ENCODE results near the gene ZNF19.

ZNF19 gene

DNA sequence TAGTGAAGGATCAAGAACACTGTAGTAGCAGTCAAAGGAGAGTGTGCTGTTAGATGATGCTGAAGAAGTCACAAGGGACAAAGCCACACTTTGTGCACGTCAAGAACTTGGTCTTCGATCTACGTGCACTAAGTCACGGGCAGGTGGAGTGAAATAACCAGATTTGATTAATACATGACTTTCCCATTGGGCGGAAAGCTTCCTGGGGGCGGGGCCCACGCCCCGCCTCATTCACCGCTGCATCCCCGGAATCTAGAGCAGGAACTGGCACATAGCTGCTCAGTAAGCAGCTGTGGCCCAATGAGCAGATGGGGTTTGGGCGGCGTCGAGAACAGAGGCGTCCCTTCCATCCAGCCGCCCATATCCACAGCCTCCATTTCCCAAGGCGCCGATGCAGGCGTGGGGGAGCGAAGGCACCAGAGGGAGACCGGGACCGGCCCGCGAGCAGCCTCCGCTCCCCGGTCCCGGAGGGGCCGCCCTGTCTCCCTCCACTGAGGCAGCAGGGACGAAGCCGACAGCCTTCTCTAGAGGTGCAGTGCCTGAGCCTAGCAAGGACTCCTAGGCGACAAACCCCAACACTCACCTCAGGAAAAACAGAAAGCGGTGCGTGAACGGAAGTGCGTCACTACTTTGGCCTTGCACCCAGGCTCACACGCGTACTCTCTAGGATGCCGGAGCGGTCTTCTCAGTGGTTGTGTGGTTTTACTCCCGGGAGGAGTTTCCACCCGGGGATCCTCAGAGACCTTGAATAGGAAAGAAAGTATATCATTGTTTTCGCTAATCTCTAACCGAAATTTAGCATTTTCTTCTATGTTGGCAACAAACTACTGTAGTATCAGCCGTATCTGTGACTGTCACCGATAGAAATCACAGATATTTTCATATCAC, 4.9 kb downstream of the ZNF19 start:
- no peak for DNase-seq

DNA sequence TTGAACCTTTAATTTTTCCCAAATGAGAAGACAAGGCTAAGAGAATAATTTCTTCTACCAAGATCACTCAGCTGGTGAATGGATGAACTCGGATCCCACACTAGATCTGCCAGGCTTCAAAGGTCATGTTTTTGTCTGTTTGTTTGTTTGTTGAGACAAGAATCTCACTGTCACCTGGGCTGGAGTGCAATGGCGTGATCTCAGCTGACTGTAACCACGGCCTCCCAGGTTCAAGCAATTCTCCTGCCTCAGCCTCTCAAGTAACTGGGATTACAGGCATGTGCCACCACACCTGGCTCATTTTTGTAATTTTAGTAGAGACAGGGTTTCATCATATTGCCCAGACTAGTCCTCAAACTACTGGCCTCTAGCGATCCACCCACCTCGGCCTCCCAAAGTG, 6.6 kb downstream of the ZNF19 start:
- no peak for DNase-seq

DNA sequence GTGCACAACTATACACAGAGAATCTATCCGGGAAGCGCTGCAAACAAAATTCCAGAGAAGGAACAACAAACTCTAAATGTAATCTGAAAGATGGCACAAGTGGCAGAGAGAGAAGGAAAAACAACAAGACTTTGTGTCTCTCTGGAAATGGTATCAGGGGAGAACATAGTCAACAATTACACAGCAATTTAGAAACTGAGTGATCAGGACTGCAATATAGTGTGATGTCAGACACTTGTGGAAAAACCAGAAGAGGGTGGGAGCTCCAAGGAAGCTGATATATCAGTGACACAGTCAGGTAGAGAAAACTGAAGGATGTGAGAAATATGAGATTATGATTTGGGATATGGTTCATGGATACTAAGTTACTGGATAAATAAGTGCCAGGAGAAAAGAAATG, 8.2 kb downstream of the ZNF19 start:
- DNase-seq, result no peak

DNA sequence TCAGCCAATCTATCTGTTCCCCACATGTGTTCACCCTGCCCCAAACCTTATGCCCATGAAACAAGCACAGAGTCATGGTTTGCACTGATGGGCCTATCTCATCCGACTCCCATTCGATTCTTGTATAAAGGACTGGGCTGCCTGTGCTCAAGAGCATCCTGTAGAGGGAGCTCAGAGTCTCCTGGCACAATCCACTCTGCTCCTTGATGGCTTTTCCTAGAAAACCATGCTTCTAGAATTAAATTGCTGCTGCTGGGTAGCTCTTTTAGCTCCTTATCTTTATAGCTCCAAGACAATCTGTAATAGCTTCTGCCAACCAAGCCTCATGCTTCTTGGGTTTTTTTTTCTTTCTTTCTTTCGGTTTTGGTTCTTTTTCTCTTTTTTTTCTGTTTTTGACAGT, 9.7 kb downstream of the ZNF19 start:
- no peak for DNase-seq

DNA sequence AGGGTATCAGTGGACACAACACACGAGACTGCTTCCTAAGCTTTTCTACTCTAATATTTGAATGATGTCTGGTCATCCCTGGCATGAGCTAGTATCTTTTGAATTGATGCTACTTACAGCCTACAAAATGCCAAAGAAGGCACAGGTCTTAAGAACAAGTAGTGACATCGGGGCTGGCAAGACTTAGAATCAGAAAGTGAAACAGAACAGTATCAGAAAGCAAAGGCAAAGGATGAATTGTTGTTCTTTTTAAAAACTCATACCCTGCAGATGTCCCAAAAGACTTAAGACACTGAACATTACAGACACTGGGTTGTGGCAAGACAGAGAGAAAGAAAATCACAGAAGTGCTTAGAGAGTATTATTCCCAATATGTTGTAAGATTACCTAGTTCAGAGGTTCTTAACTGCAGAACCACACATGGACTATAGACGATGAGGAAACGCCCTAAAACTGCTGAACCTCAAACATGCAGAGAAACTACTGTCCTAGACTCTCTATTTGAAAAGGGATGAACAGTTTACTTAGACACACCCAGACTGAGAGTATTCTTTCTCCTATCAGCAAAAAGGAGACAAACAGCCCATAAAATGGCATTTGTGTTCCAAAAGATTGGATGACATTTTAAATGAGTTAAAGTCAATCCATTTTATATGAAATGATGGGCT, 12.5 kb downstream of the ZNF19 start:
- DNase-seq, result no peak

DNA sequence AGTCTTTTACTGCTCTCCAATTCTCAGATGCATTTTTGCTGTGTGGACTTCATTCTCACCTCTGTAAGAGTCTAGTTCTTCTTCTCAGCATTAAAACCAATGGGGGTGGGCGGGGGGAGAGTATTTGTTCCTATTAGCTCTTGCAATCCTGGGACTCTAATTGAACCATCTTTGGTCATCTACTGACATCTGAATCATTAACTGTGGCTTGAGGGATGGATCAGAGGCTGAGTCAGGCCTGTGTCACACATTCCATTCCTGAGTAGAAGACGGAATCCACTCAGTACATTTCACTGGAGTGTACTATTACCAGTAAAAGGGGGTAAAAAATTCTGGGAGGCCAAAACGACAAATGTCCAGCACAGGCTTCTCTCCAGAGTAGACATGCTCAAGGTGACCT, 14.3 kb downstream of the ZNF19 start:
- DNase-seq, result no peak

DNA sequence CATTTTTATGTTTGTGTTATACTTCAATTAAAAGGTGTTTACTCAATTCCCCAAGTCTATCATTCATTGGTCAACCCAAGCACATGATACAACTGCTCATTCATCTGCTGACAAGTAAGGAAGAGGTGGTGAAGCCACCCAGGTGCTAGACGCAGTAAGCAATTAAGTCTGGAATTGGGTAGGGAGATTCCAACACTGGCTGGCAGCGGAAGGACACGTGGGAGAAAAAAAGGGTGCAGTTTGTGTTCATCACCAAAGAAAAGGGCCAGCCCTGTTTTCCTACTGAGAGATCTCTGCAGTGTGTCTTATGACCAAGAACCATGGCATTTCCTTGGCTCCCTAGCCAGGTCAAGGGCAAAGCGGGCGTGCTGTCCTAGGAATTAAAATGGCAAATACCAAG, 15.2 kb downstream of the ZNF19 start:
- no peak for DNase-seq

DNA sequence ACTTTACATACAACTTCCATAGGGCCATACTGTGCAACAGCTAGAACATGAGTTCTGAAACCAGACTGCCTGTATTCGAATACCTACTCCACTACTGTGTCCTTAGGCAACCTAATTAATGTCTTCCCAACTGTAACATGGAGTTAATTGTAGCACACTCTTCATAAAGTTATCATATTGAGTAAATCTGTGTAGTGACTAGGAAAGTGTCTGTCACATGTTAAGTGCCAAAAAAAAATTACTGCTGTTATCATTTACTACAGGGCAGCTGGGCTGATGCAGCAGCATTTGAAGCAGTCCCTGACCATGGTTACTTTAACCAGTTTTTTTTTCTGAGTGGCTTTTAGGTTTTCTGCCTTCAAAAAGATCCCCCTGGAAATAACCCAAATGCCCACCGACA, 16.2 kb downstream of the ZNF19 start:
- no peak for DNase-seq

DNA sequence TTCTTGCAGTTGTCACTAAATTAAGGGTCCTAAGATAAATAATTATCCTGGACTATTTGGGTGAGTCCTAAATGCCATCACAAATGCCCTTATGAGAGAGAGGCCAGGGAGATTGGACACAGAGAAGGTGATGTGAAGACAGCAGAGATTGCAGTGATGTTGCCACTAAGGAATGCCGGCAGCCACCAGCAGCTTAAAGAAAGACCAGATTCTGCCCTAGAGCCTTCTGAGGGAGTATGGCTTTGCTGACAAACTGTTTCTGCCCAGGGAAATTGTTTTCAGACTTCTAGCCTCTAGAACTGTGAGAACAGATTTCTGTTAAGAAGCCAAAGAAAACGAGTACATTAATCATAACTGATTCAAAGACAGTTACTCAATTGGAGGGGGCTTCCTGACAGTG, 17.1 kb downstream of the ZNF19 start:
- DNase-seq, result no peak

DNA sequence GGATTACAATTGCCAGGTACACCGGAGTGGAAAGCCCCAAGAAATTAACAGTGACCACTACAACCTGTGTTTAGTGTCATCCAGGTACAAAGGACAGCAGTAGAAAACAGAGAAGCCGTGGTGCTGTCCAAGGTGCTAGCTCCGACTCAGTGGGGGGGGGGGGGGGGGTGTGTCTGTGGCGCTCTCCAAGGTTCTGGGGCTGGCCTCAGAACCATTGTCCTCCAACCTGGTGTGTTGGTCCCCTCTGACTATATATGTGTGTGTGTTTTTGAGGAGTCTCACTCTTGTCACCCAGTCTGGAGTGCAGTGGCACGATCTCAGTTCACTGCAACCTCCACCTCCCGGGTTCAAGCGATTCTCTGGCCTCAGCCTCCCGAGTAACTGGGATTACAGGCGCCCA, 21.3 kb downstream of the ZNF19 start:
- DNase-seq, result no peak

DNA sequence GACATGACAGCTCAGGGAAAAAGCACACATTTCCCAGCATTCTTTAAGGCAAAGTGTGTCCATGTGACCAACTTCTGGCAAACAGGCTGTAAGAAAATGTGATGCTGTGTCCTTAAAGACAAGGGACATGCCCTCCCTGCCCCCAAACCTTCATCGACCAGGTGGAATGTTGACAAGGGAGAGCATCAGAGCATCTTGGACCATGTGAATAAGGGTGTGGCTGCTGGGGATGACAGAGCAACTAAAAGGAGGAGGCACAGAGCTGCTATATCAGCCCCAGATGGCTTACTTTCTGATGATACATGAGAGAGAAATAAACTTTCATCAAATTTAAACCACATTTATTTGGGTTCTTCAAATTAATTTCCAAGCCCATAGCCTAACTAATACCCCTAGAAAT, 24.9 kb downstream of the ZNF19 start:
- no peak for DNase-seq

DNA sequence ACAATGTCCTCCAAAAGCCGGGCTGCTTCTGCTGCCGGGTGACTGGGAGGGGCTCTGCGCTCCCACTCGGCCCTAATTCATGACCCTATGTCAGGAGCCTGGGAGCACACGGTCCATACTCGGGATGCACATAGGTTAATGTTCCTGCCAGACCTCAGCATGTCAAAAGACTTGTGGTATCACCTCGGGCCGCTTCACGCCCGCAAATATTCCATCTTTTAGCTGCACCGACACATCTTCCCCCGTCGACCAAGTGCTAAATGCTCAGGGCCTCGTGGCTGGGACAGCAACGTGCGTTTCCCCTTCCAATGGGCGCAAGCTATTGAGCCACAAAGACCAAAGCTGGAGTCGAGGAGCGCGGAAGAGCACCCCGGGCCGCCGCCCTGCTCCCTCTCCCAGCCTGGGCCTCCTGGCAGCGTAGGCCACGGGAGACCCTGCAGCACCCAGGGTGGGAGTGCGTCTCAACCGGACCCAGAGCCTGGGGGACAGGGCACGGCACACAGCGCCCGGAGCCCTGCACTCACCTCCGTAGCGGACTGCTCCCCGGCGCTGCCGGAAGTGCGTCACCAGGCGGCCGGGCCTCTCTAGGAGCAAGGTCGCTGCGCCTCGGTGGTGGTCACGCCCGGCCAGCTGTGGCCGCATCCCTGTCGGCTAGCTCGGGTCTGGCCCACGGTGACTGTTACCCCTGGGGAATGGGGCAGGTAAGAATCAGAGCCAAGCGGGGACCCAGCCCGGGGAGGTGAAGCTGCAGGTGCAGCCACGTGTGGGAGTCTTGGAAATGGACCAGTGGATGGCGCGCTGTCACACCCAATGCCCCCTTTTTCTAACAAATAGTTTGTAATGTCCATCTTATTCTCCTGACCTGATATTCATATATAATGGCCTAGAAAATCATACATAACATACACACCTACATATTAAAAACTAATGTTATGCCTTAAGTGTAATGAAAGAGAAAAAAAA, 27.2 kb downstream of the ZNF19 start, which contains the start of gene ZNF23:
Gene ZNF23, minus strand, starts transcription at position 562 of the 963 bp plus-strand sequence. CDS start 5,451 bp downstream, outside the sequence.
- DNase-seq, result peak; percentile 17

DNA sequence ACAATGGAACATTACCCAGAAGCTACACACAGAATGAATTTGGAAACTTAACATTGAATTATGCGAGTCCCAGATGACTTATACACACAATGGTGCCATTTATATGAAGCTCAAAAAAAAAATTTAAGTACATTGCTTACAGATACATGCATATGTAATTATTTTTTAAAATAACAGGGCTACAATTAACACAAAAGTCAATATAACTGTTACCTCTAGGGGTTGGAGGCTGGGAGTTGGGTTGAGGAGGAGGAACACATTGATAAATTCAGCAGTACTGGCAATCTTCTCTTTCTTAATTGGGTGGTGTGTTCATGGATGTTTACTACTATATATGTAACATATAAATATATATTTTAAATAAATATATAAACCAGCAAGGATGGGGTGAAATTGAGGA, 28.2 kb downstream of the ZNF19 start:
- DNase-seq, result no peak

DNA sequence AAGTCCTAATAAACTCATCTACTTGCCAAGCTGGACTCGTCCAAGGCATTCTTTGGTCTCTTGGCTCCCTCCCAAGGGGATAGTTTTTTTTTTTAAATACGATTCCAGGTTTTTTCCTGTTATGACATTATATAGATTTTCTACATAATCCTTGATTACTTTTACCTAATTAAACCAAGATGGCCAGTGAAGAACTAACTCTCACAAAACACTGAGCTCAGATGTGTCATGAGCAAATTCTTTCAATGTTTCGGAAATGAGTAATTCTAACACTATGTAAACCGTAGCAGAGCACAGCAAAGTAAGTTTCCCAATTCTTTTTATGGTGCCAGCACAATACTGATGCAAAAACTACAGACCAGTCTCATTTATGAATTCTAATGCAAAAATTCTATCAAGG, 28.9 kb downstream of the ZNF19 start:
- no peak for DNase-seq

DNA sequence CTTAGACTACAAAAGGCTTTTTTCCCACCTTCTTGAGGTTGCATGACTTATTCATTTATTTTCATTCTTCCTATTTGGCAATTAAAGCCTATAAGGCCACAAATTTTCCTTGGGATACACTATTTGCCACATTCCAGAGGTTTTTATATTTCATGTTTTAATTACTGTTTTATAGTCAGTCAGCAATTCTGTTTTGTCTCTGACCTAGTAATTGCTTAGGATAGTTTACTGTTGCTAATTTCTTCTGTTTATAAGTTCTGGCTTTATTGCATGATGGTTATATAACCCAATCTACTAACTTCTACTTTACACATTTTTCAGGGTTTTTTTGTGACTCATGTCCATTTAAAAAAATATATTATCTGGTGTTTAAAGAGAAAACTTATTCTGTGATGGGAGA, 29.6 kb downstream of the ZNF19 start:
- DNase-seq, result no peak

DNA sequence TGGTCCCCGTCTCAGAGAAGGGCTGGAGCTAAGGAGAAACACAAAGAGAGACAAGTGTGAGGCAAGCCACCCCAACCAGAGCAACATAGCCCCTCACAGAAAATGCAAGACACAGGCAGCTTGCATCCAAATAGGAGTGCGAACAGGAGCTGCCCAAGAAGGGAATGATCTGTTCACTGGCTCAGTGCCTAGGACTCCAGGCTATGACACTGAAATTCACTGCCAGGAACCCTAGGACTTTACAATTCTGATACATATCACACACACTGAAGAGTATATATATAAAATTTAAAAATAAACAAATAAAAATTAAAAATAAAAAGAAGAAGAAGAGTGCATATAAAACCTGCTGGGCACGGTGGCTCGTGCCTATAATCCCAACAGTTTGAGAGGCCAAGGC, 32.3 kb downstream of the ZNF19 start:
- DNase-seq, result no peak

DNA sequence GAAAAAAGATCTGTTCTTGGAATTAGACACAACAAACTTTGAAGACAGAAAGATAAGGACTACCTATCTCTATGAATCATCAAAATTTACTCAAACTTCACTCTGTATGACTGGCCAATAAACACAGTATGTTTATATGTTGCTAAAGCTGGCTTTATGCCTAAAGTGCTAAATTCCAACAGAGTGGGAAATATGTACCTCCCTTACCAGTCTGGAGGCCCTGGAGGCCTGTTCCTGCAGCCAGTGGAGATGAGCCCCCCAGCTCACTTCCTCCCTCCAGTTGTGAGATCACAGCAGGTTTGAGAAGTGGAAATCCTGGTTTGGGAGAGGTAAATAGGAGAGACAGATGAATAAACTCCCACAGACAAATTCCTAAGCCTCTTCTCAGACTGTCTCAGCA, 36.1 kb downstream of the ZNF19 start:
- DNase-seq, result no peak

DNA sequence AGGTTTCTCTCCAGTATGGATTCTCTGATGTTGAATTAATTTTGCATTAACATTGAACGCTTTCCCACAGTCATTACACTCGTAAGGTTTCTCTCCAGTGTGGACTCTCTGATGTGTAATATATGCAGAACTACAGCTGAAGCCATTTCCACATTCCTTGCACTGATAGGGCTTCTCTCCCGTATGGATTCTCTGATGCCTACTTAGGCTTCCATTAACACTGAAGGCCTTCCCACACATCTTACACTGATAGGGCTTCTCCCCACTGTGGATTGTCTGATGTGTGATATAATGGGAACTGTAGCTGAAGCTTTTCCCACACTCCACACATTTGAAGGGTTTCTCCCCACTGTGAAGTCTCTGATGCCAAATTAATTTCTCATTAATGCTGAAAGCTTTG, 40.1 kb downstream of the ZNF19 start:
- no peak for DNase-seq

DNA sequence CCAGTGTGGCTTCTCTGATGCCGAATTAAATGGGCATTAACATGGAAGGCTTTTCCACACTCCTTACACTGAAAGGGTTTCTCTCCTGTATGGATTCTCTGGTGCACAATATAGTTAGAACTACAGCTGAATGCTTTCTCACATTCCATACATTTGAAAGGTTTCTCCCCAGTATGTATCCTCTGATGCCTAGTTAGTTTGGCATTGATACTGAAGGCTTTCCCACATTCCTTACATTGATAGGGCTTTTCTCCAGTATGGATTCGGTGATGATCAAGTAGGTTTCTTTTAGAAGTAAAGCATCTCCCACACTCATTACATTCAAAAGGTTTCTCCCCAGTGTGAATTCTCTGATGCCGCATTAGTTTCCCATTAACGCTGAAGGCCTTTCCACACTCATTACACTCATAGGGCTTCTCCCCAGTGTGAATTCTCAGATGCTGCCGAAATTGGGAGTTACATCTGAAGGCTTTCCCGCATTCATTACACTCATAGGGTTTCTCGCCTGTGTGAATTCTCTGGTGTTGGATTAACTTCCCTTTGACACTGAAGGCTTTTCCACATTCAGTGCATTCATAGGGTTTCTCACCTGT, 40.8 kb downstream of the ZNF19 start:
- DNase-seq, result no peak

DNA sequence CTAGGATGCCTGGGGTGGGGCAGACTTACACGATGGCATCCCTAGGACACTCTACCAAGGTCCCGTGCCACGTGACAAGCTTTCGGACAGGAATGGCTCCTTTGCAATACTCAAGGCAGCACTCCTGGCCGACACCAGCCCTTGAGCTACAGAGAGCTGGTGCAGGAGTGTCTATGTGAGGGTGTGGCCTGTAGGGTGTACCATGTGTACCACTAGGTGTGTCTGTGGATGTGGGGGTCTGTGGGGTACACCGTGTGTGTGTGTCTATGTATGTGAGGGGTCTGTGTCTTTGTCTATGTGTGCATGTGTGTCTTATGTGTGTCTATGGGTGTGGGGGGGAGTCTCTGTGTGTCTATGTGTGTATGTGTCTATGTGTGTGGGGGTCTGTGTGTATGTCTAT, 45.4 kb downstream of the ZNF19 start:
- DNase-seq, result no peak

DNA sequence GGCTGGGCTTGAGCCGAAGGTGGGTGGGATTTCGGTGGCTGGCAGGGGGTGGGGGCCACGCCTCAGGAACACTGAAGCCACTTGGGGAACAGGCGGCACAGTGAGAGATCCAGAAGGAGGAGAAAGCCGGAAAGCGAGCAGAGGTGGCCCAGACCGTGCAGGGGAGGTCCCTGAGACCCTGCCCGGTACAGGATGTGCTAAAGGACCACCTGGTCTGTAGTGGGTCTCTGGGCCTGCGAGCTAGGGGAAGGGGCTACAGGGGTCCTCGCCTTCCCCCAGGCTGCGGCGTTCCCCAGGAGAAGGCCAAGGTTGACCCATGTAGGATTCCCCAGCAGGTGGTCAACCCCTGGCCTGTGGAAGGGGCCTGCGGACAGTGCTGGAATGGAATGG, 47.1 kb downstream of the ZNF19 start, which contains the start of gene TLE7:
Gene TLE7, minus strand, starts transcription at position 4 of the 390 bp plus-strand sequence. CDS start 8,730 bp downstream, outside the sequence.
- no peak for DNase-seq

DNA sequence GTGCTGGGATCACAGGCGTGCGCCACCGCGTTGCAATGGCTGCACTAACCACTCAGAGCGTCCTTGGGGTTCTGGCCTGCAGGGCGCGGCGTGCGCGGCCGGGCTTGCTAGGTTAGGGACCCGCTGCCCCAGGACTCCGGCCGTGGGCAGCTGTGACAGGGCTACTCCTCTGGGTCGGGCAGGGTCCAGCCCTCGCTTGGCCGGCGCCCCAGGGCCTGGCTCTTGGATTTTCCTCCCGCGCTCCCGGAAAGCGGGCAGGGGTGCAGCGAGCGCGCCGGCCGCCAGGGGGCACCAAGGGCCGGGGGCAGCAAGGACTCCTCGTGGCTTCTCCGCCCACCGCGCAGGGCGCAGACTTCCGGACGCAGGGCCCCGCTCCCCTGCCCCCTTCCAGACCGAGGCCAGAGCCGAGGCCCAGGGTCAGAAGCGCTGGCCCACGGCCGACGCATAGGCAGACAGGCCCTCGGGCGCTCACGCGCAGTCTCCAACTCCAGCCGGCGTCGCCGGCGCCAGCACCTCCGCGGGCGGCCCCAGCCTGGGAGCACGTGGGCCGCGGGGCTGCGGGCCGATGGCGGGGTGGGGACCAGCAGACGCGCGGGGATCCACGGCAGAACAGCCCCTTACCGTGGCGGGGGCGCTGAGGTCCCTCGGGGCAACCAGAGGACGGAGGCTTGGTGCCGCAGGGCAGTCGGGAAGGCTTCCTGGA, 47.6 kb downstream of the ZNF19 start:
- no peak for DNase-seq

All from cortex of kidney (tissue), 1 donor.